Right lobe of liver (tissue), 4 donors: ENCODE results near the gene LSM10.

Experiments
- POLR2A ChIP-seq: fragments of 450-650 bp; IDR thresholded peaks from one replicate; pipeline ENCODE4 v1.6.1; 2017; ENCODE audit warnings: antibody characterized with exemption, mild to moderate bottlenecking
- TF ChIP-seq, protein P1 (sequence below), 4 donors: fragments of 200-600 bp in 3 of 4; fragments of 450-650 bp in 1 of 4; IDR thresholded peaks; one replicate each; pipeline versions ENCODE4 v1.5.1 to v1.8.0; 2016 to 2022; ENCODE audit warnings: antibody characterized with exemption in 4 of 4, mild to moderate bottlenecking in 2 of 4
- donor health status: DM: no; HTN: no; CAD: no.
- donor health status: DM: no; HTN: no; CAD: no.
- donor health status: DM: no; HTN: yes; CAD: no.

DNA sequence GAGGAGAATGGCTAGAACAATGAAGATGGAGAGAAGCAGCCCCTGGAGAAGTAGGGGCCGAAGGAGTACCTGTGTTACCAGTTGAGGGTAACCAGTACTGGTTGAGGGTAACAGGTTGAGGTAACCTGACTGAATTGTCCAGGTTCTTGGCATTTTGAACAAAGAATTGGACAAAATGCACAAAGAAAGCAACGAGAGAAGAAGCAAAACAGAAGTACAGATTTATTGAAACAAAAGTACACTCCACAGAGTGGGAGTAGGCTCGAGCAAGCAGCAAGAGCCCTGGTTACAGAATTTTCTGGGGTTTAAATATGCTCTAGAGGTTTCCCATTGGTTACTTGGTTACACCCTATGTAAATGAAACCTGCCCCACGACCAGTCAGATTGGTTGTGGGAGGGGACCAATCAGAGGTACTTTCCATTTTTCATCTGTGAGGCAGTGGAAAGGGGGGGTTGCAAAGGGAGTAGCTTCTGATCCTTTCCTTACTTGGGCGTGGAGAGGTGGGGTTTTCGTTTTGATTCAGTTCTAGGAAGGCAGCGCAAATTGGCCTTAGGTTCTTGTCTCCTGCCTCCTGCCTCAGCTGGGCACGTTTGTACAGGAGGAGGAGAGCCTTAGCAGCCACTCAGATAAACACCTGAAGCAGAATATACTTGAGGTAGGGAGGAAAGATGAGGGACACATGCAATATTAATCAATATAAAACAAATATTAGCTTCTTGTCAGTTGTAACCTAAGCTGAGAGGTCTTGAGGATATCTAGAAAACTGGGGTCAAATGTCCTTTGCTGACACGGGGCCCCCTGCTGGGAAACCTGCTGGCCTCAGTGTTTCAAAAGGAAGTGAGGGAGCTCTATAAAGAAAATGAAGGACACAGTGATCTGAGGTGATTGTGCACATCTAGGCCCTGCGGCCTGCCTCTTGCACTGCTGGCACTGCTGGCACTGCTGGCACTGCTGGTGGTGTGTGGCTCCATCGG lies 14.3 kb upstream of the LSM10 start:
- TF ChIP-seq POLR2A: no peak
- TF ChIP-seq, protein P1, sequence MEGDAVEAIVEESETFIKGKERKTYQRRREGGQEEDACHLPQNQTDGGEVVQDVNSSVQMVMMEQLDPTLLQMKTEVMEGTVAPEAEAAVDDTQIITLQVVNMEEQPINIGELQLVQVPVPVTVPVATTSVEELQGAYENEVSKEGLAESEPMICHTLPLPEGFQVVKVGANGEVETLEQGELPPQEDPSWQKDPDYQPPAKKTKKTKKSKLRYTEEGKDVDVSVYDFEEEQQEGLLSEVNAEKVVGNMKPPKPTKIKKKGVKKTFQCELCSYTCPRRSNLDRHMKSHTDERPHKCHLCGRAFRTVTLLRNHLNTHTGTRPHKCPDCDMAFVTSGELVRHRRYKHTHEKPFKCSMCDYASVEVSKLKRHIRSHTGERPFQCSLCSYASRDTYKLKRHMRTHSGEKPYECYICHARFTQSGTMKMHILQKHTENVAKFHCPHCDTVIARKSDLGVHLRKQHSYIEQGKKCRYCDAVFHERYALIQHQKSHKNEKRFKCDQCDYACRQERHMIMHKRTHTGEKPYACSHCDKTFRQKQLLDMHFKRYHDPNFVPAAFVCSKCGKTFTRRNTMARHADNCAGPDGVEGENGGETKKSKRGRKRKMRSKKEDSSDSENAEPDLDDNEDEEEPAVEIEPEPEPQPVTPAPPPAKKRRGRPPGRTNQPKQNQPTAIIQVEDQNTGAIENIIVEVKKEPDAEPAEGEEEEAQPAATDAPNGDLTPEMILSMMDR (IDR thresholded peaks at IDR 0.05): no peak
